ENCODE measurements around the gene ZMIZ2. TPM values are rescaled to one million over a fixed set of nuclear protein-coding genes. Genes with fewer than 3 reads are reported as not detected.
A peak's percentile ranks its signal among the peaks of the same experiment; 100 is the strongest.

The ZMIZ2 gene
- total and polyA plus RNA-seq, 2 of the 8 experiments (the other 6 are each of a cell fraction or from before 2014, with no cell fraction given): 24.4 to 66.4 TPM

- no peak for TF ChIP-seq KDM5A (IDR thresholded peaks at IDR 0.05; ENCODE audit: low read length)
- no peak for TF ChIP-seq RNF2 (IDR thresholded peaks at IDR 0.05; ENCODE audit: borderline replicate concordance, low read depth, low read length, missing control alignments, poor library complexity, severe bottlenecking)
- peak; percentile 96 for TF ChIP-seq TAF1 (IDR thresholded peaks at IDR 0.05; ENCODE audit: low read depth, low read length)
- peak; percentile 98 for TF ChIP-seq MAX (IDR thresholded peaks at IDR 0.05)
- no peak for TF ChIP-seq RXRA (IDR thresholded peaks at IDR 0.05; ENCODE audit: insufficient read depth, low read depth, low read length)
- TF ChIP-seq SIN3A (conservative IDR thresholded peaks at IDR 0.05 in 1 of 2, IDR thresholded peaks at IDR 0.05 in 1 of 2; ENCODE audit: low read depth in 1 of 2, low read length in 2 of 2): peak; percentile 39 to 56; a peak in 1 of 4 replicates
- no peak for TF ChIP-seq TCF12 (IDR thresholded peaks at IDR 0.05; ENCODE audit: low read depth, low read length)
- no peak for TF ChIP-seq JUN (IDR thresholded peaks at IDR 0.05; ENCODE audit: low read depth, low read length)
- peak; percentile 97 for TF ChIP-seq TBP (IDR thresholded peaks at IDR 0.05; ENCODE audit: low read depth, low read length)
- no peak for TF ChIP-seq POU5F1 (IDR thresholded peaks at IDR 0.05; ENCODE audit: low read depth, low read length)
- TF ChIP-seq CTCF (IDR thresholded peaks at IDR 0.05; ENCODE audit: control extremely low read depth in 1 of 3, insufficient read depth in 1 of 3, low read depth in 1 of 3, low read length in 3 of 3): no peak
- TF ChIP-seq JUND (IDR thresholded peaks at IDR 0.05; ENCODE audit: low read length): no peak
- TF ChIP-seq SP4 (IDR thresholded peaks at IDR 0.05; ENCODE audit: low read length): no peak; the same call in 1 of the 2 replicates
- TF ChIP-seq HDAC2 (IDR thresholded peaks at IDR 0.05; ENCODE audit: borderline replicate concordance in 1 of 2, low read depth in 2 of 2, low read length in 2 of 2): no peak
- TF ChIP-seq ATF3 (IDR thresholded peaks at IDR 0.05; ENCODE audit: insufficient read depth, low read depth, low read length): no peak
- TF ChIP-seq MAFK (IDR thresholded peaks at IDR 0.05; ENCODE audit: low read depth, low read length): no peak
- TF ChIP-seq TEAD4 (IDR thresholded peaks at IDR 0.05; ENCODE audit: low read depth, low read length): 0 out of 2 replicates have a peak, but pooled peaks have one; percentile 32
- no peak for TF ChIP-seq SIX5 (IDR thresholded peaks at IDR 0.05; ENCODE audit: low read depth, low read length)
- no peak for TF ChIP-seq KDM1A (IDR thresholded peaks at IDR 0.05; ENCODE audit: borderline replicate concordance, low read length)
- no peak for TF ChIP-seq BRCA1 (IDR thresholded peaks at IDR 0.05; ENCODE audit: low read depth, low read length)
Observed at GRCh38 chr7:44796504-44797328, 48.1 kb downstream of the ZMIZ2 start, which contains the start of gene PPIA (continued).

Measured in H1 (cell line).